Endothelial cell of umbilical vein (primary cell): ENCODE data around the gene APLN. TPM values are rescaled to one million over a fixed set of nuclear protein-coding genes. Genes with fewer than 3 reads are reported as not detected.

ENCODE experiments used
- BruUV-seq: library from RNA; stranded (reverse); fragments of 400-500 nt; replicated peaks from 2 replicates; lab custom pipeline; 2021; lab: Mats Ljungman, UMichigan
- CTCF ChIA-PET: fragments of 300-600, 350-600 bp; sonication (Branson Sonifier 250); formaldehyde crosslinking; loops from one replicate; lab custom pipeline; 2021; ENCODE audit warnings: antibody characterized with exemption, inconsistent platforms; lab: Charles Lee
- POLR2A ChIA-PET: fragments of 300-600, 350-600 bp; sonication (Branson Sonifier 250); formaldehyde crosslinking; loops from one replicate; lab custom pipeline; 2021; ENCODE audit warnings: antibody characterized with exemption, inconsistent platforms; lab: Charles Lee
- DNase-seq: peaks from one replicate; pipeline ENCODE4 v3.0.0-alpha.2; 2011; ENCODE audit warnings: low read depth, low spot score
- FAIRE-seq: peaks from 2 replicates; lab custom pipeline; 2011; peaks lifted over from hg19 to GRCh38; lab: Jason Lieb, UNC
- H2AFZ ChIP-seq: 2 replicates; pipeline ENCODE4 v1.6.0; 2012; ENCODE audit warnings: low read depth, low read length, control low read depth, inconsistent platforms
- H3K27ac ChIP-seq: 2 replicates; pipeline ENCODE4 v1.5.1; 2011; ENCODE audit warnings: low read depth, mild to moderate bottlenecking, control low read depth, low read length, moderate library complexity; ENCODE audit not compliant: insufficient read depth
- H3K27me3 ChIP-seq, 2 experiments: 2 replicates each; pipeline versions ENCODE4 v1.6.0 to v1.6.1; 2011; ENCODE audit warnings: low read length in 2 of 2, mixed read lengths in 1 of 2; ENCODE audit not compliant: control insufficient read depth in 2 of 2, insufficient read depth in 2 of 2
- H3K36me3 ChIP-seq, 2 experiments: 2 replicates in 1 of 2; 3 replicates in 1 of 2; pipeline ENCODE4 v1.5.1; 2011; ENCODE audit warnings: low read length in 2 of 2, mild to moderate bottlenecking in 1 of 2, moderate library complexity in 1 of 2; ENCODE audit not compliant: control insufficient read depth in 2 of 2, insufficient read depth in 2 of 2; ENCODE audit errors: extremely low read depth in 1 of 2
- H3K4me1 ChIP-seq: 3 replicates; pipeline ENCODE4 v1.5.1; 2011; ENCODE audit warnings: mild to moderate bottlenecking, low read length; ENCODE audit not compliant: control insufficient read depth, insufficient read depth; ENCODE audit errors: extremely low read depth
- H3K4me2 ChIP-seq: 2 replicates; pipeline ENCODE4 v1.6.1; 2011; ENCODE audit warnings: low read length, control low read depth, mixed read lengths; ENCODE audit not compliant: insufficient read depth
- H3K4me3 ChIP-seq, 3 experiments: fragments of 200-600 bp in 1 of 3; sonication (generic), shearing (Covaris generic) in 1 of 3; replicated peaks in 1 of 3; 2 replicates each; pipeline ENCODE4 v1.5.1; 2011 to 2016; ENCODE audit warnings: control low read depth in 3 of 3, low read length in 3 of 3, mild to moderate bottlenecking in 2 of 3, inconsistent platforms in 1 of 3, low read depth in 1 of 3, moderate library complexity in 1 of 3; ENCODE audit not compliant: insufficient read depth in 1 of 3
- H3K79me2 ChIP-seq: 2 replicates; pipeline ENCODE4 v1.6.0; 2012; ENCODE audit warnings: low read length, inconsistent platforms; ENCODE audit not compliant: control insufficient read depth, insufficient read depth
- H3K9ac ChIP-seq: replicated peaks from 2 replicates; pipeline ENCODE3; 2011; ENCODE audit warnings: low read length, control low read depth; ENCODE audit not compliant: insufficient read depth; ENCODE audit errors: extremely low read depth
- H3K9me1 ChIP-seq: replicated peaks from 3 replicates; pipeline ENCODE4 v1.6.0; 2011; ENCODE audit warnings: mild to moderate bottlenecking, low read length; ENCODE audit not compliant: control insufficient read depth, insufficient read depth; ENCODE audit errors: extremely low read depth
- H3K9me3 ChIP-seq: replicated peaks from 2 replicates; pipeline ENCODE4 v1.5.1; 2012; ENCODE audit warnings: low read length, inconsistent platforms; ENCODE audit not compliant: control insufficient read depth, insufficient read depth
- H4K20me1 ChIP-seq: replicated peaks from 2 replicates; pipeline ENCODE3; 2011; ENCODE audit warnings: mild to moderate bottlenecking, low read length; ENCODE audit not compliant: control insufficient read depth, insufficient read depth; ENCODE audit errors: extremely low read depth
- EZH2 ChIP-seq: IDR thresholded peaks from 2 replicates; pipeline ENCODE4 v1.6.1; 2012; ENCODE audit warnings: borderline replicate concordance, low read depth, mild to moderate bottlenecking, moderate library complexity, low read length, inconsistent platforms; ENCODE audit not compliant: severe bottlenecking
- FOS ChIP-seq: IDR thresholded peaks from 2 replicates; pipeline ENCODE4 v1.6.1; 2011; ENCODE audit warnings: mild to moderate bottlenecking, low read length, moderate library complexity, borderline replicate concordance; ENCODE audit not compliant: insufficient read depth
- GATA2 ChIP-seq: IDR thresholded peaks from 2 replicates; pipeline ENCODE4 v1.7.0; 2011; ENCODE audit warnings: low read depth, mild to moderate bottlenecking, moderate library complexity, mixed read lengths, low read length; ENCODE audit not compliant: insufficient read length, insufficient read depth
- JUN ChIP-seq: IDR thresholded peaks from 2 replicates; pipeline ENCODE4 v1.6.1; 2011; ENCODE audit warnings: borderline replicate concordance, low read depth; ENCODE audit not compliant: insufficient read length, insufficient read depth
- MYC ChIP-seq: IDR thresholded peaks from one replicate; pipeline ENCODE4 v1.6.1; 2011; ENCODE audit warnings: mild to moderate bottlenecking, low read depth, low read length
- POLR2A ChIP-seq: IDR thresholded peaks from 2 replicates; pipeline ENCODE4 v1.6.1; 2012; ENCODE audit warnings: low read depth, mild to moderate bottlenecking, control low read depth, low read length
- POLR2AphosphoS5 ChIP-seq: IDR thresholded peaks from 2 replicates; pipeline ENCODE4 v1.6.1; 2012; ENCODE audit warnings: low read depth, mild to moderate bottlenecking, control low read depth, low read length, moderate library complexity; ENCODE audit not compliant: insufficient read depth
- dilution Hi-C: fragments of 300-500 bp; cut with MboI; formaldehyde crosslinking; loops from one replicate; pipeline ENCODE4 v1.15.0; 2019; ENCODE audit warnings: low sequenced_read_pairs; ENCODE audit not compliant: extremely low pct_ligation_motif_present
- intact Hi-C: fragments of 100-400 bp; cut with micrococcal nuclease; formaldehyde crosslinking; loops from one replicate; pipeline ENCODE4 v1.10.0; 2022
- polyA plus RNA-seq, 4 experiments: library from polyadenylated mRNA; depleted of rRNA in 3 of 4; stranded (reverse) in 3 of 4; unstranded in 1 of 4; fragments of >200 nt; gene quantifications; 2 replicates each; pipeline versions ENCODE4 v1.2.1 to v1.2.3, GENCODE V29; 2011 to 2012; ENCODE audit warnings: missing spikeins in 1 of 4
- total RNA-seq: library from RNA; stranded (reverse); gene quantifications from 2 replicates; pipeline ENCODE4 v1.2.3, GENCODE V29; 2021
- TF ChIP-seq, protein P1 (sequence below): IDR thresholded peaks from 2 replicates; pipeline ENCODE4 v1.6.1; 2011; ENCODE audit not compliant: insufficient read depth, insufficient read length
- TF ChIP-seq, protein P2 (sequence below), 2 donors: IDR thresholded peaks; 1 replicate in 1 of 2; 2 replicates in 1 of 2; pipeline ENCODE4 v1.5.1; 2011; ENCODE audit warnings: low read length in 2 of 2, mild to moderate bottlenecking in 2 of 2, moderate library complexity in 2 of 2, control low read depth in 1 of 2, inconsistent platforms in 1 of 2, low read depth in 1 of 2; ENCODE audit not compliant: insufficient read depth in 1 of 2; ENCODE audit errors: extremely low read depth in 1 of 2

Gene APLN
- total and polyA plus RNA-seq, 2 donors (not counting 3 experiments of a cell fraction or from before 2014, with no cell fraction given): 230 to 466 TPM

DNA sequence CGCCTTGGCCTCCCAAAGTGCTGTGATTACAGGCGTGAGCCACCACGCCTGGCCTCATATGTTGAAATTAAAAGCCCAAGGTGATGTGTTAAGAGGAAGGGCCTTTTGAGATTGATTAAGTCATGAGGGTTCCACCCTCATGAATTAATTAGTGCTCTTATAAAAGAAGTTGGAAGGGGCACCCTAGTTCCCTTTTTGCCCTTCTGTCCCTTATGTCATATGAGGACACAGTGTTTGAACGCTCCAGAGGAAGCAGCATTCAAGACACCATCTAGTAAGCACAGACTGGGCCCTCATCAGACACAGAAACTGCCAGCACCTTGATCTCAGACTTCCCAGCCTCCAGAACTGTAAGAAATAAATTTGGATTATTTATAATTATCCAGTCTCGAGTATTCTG, 5.1 kb upstream of the APLN start:
- no TSS peak for BruUV-seq
- H3K27ac ChIP-seq: no peak overlapping the region
- no peak overlapping the region for H3K4me3 ChIP-seq
- intact Hi-C loops (no loop called here), dilution Hi-C loops (no loop called here)
- TF ChIP-seq POLR2AphosphoS5 (no peak), FOS (no peak), POLR2A (no peak), GATA2 (no peak), EZH2 (no peak), MYC (no peak), JUN (no peak)
- TF ChIP-seq, protein P1, sequence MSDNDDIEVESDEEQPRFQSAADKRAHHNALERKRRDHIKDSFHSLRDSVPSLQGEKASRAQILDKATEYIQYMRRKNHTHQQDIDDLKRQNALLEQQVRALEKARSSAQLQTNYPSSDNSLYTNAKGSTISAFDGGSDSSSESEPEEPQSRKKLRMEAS: no peak
- TF ChIP-seq, protein P2, sequence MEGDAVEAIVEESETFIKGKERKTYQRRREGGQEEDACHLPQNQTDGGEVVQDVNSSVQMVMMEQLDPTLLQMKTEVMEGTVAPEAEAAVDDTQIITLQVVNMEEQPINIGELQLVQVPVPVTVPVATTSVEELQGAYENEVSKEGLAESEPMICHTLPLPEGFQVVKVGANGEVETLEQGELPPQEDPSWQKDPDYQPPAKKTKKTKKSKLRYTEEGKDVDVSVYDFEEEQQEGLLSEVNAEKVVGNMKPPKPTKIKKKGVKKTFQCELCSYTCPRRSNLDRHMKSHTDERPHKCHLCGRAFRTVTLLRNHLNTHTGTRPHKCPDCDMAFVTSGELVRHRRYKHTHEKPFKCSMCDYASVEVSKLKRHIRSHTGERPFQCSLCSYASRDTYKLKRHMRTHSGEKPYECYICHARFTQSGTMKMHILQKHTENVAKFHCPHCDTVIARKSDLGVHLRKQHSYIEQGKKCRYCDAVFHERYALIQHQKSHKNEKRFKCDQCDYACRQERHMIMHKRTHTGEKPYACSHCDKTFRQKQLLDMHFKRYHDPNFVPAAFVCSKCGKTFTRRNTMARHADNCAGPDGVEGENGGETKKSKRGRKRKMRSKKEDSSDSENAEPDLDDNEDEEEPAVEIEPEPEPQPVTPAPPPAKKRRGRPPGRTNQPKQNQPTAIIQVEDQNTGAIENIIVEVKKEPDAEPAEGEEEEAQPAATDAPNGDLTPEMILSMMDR (IDR thresholded peaks at IDR 0.05; ENCODE audit: extremely low read depth in 1 of 2, insufficient read depth in 1 of 2, low read depth in 1 of 2, low read length in 2 of 2): no peak
- no peak for FAIRE-seq
- H2AFZ ChIP-seq: no peak overlapping the region
- no peaks in the 10 kb centered on the region for H3K27me3 ChIP-seq
- no peaks in the 10 kb centered on the region for H3K9me1 ChIP-seq
- H3K9ac ChIP-seq: no peak overlapping the region
- CTCF ChIA-PET: no interaction called here
- POLR2A ChIA-PET: no interaction called here
- H3K36me3 ChIP-seq: no peaks in the 10 kb centered on the region
- H3K4me2 ChIP-seq: no peak overlapping the region
- H4K20me1 ChIP-seq: no peaks in the 10 kb centered on the region
- peaks cover 30% of the 10 kb centered on the region for H3K4me1 ChIP-seq
- no peaks in the 10 kb centered on the region for H3K9me3 ChIP-seq
- DNase-seq: no peak
- H3K79me2 ChIP-seq: no peaks in the 10 kb centered on the region
